CD4-positive, alpha-beta T cell treated with Interleukin-17A for 1 hour (primary cell): ENCODE results near the gene PTCSC3.

Experiments
- DNase-seq: peaks from one replicate; pipeline ENCODE4 v3.0.0-alpha.2; 2020

The PTCSC3 gene

GRCh38 chr14:36176524-36176923 lies at the start of gene PTCSC3:
TSS of gene PTCSC3 (minus strand) at chr14:36176722.
- DNase-seq = no peak

GRCh38 chr14:36226164-36226563 lies 49.6 kb upstream of the PTCSC3 start:
- no peak for DNase-seq

DNA sequence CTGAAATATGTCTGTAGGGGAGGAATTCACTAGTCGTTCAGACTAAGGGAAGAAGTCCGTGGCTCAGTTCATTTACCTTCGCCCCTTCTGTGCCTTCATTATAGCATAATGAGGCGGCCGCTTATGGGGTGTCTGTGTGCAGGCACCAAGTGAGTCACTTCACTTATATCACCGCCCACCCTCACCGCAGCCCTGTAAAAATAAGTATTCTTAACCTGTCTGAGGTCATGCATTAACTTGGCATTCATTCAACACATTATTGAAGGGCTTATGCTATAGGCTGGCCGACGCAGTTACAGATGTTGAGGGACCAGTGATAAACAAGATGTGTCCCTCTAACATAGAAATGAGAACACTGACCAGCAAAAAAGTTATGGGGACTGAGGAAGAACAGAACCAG lies 47.7 kb upstream of the PTCSC3 start:
- DNase-seq = no peak

GRCh38 chr14:36223558-36223957 lies 47.0 kb upstream of the PTCSC3 start:
- no peak for DNase-seq

DNA sequence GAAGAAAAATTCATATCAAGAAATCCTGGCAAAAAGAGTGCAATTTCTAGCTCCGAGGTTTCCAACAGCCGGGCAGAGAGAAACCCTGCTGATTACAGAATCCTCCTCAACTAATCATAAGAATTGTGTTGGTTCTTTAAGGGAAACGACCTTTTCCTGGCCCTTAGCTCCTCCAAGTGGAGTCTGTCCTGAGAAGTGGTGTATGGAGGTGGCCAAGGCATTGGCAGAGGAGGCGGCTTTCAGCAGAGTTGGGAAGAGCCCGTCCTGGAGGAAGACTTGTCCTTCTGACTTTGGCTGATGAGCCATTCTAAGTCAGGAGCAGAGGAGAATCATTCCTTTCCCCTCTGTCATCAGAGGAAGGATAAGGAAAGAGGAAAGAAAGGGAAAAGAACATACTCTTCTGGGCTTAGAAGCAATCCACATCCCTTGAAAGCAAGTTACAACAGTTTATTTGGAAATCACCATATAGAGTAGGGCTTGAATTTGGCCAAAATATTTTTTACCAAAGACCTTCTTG lies 46.5 kb upstream of the PTCSC3 start:
- DNase-seq = no peak

DNA sequence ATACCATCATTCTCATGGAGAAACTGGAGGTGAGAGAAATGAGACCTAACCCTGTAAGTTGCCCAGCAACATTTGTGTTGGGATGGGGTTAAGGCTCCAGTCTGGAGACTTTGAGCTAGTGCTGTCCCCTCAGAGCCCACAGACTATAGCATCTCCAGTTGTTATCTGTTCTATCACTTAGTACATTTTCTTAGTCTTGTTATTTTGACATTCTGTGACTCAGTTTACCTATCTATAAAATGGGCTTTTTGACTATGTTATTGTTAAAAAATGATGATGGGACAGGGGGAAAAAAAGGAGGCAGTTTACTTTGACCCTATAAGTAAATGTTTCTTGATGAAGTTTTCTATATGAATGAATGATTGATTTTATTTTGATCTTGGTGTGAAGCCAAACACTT lies 45.8 kb upstream of the PTCSC3 start:
- no peak for DNase-seq

GRCh38 chr14:36221112-36221511 lies 44.6 kb upstream of the PTCSC3 start:
- DNase-seq = no peak

DNA sequence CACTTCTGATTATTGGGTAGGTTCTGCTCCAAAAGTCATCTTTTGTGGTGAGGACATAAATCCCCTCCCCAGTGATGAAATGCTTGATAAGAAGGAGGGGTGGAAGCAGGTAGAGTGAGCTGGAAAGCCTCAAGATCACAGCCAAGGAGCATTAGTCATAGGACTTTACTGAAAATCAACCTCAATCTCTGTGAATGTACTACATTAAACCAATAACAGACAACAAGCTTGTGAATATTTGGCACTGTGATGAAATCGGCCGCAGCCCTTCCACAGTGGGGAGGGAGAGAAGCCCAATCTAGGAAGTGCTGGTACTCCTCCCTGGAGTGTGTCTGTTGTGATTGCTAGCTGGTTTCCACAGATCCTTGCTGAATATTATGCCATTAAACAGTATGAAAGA lies 41.2 kb upstream of the PTCSC3 start:
- DNase-seq = no peak

DNA sequence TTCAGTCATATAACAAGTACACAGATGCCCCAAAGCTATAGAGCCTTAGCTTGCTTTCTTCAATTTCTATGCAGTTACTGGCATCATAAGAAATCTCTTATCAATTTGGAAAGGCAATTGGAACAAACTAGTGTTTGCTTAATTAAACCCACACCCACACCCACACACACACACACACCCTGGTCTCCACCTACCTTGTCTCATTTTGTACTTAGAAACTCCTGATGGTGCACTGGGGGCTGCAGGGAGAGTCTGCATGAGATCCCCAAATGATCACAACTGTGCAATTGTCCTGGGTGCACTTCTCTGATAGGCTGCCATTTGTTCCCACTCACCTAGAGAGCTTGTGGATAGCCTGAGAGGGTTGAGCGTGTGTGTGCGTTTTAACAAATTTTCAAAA lies 40.5 kb upstream of the PTCSC3 start:
- DNase-seq = no peak

DNA sequence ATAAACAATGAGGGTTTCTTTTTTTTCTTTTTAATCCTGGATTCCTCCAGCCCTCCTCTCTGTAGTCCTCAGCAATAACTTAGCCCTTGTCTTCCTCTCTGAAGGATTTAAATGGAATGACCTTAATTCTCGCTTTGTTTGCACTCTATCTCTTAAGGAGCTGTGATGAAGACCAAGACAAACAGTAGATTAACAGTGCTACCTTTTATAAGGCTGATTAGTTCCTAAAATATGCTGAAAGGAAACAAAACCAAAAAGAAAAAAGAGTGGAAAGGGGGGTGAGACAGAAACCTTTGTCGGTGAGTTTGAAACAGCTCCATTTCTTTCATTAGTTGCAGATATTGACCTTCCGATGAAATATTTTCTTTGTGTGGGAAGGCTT lies 38.7 kb upstream of the PTCSC3 start:
- no peak for DNase-seq

DNA sequence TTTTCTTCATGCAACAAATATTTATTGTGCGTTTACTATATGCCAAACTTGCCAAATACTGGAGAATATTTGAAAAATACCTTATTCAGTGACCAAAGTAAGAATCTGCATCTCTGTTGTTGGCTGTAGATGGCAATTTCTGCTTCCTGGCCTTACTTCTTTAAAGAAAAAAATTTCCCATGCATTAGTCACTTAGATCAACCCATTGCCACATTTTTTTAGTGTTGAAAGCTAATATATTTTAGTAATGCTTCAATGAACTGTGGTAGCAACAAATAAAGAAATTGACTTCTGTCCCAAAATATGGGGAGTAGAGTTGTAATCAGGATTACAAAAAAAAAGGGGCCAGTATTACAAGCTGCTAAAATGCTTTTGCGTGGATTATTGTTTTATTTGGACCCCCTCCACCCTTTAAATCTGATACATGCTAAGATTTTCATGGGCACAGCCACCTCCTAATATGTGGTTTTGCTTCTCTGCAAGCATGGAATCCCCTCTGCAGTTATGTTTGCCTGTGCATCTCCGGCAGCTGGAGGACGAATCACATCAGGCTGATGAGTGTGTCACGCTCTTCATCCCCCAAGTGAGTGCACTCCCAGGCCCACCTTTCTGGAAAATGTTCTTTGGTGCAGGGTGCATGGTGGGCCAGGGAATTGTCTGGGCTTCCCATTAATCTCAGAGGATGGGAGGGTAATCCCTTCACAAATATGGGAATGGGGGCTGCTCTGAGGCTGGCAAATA lies 38.1 kb upstream of the PTCSC3 start:
- no peak for DNase-seq

DNA sequence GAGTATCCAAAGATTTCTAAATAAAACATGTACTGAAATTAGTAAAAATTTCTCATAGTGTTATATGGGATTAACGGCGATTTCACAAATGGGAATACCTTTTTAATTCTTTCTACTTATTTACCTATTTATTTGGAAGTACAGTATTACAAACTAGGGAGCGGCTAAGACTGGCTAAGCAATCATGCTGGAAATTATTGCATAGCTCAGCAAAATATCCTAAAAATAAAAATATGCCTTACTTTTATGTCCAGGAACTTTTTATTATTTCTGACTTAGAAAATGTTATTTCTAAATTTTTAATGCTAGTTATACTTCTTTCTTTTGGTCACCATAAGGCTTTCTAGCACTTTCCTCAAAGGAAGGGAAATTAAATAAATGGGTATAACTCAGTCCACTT lies 36.5 kb upstream of the PTCSC3 start:
- DNase-seq = no peak

GRCh38 chr14:36212577-36212976 lies 36.1 kb upstream of the PTCSC3 start:
- no peak for DNase-seq

GRCh38 chr14:36208690-36209278 lies 32.3 kb upstream of the PTCSC3 start:
- no peak for DNase-seq

DNA sequence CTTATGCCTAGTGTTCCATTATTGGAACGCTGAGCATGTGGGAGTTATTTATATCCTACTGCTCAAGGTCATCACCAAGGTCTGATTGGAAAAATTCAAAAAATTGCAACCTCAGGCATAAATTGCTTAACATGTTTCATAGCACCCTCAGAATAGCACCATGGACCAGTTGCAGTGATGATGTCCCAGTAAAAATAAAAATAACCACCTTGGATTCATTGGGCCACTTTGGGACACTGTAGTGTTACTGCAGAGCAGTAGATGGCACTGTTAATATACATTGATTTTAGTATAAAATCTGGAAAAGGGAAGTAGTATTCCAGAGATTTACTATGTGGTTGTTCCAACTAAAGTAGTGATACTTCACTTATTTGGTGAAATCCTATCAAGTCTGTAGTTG lies 31.0 kb upstream of the PTCSC3 start:
- no peak for DNase-seq

DNA sequence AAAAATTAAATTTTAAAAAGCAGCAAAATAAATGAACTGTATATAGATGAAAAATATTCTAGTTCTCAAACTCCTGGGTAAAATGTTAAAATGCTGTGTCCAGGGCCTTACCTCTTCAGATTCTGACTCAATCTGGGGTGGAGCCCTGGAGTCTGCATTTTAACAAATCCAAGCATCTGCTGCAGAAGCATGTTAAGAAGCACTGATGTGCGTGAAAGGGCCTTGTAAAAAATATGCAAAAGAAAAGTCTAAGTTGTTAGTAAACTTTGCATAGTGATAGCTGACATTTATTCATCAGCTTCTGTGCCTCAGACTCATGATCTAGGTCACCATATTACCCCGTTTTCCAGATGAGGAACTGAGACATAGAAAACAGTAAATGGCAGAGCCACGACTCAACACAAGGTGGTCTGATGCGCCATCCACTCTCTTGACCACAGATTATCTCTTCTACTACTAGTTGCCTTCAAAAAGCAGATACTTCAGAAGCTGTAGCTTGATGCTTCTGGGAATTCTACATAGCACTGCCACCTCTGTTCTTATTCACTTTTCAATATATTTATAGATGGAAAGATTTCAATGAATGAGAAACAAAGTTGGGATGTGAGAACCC lies 28.0 kb upstream of the PTCSC3 start:
- no peak for DNase-seq

DNA sequence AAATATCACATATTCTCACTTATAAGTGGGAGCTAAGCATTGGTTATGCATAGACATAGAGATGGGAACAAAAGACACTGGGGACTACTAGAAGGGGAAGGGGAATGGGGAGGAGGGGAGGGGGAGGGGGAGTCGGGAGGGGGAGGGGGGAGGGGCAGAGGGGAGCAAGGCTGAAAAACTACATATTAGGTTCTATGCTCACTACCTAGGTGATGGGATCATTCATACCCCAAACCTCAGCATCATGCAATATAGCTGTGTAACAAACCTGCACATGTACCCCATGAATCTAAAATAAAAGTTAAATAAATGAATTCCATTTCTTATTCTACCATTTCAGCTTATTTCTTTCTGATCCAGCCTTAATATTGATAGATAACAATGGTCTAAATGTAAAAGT lies 21.9 kb upstream of the PTCSC3 start:
- DNase-seq = no peak

DNA sequence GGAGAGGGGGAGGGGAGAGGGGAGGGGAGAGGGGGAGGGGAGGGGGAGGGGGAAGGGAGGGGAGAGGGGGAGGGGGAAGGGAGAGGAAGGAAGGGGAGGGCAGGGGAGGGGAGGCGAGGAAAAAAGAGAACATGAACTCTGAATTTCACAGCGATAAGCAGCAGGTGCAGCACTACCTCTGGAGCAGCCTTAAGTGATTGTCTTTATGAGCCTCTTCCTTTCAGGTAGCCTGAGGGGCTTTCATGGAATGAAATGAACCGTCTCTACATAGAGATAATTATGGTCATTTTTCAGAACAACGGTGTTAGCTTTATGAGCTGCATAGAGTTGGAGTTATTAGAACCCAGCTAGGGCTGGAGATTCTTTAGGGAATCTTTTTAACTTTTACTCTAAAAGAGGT lies 18.1 kb upstream of the PTCSC3 start:
- no peak for DNase-seq

GRCh38 chr14:36192530-36192929 lies 16.0 kb upstream of the PTCSC3 start:
- DNase-seq = no peak

- no peak for DNase-seq
Observed at GRCh38 chr14:36183402-36183801, 6.9 kb upstream of the PTCSC3 start.

DNA sequence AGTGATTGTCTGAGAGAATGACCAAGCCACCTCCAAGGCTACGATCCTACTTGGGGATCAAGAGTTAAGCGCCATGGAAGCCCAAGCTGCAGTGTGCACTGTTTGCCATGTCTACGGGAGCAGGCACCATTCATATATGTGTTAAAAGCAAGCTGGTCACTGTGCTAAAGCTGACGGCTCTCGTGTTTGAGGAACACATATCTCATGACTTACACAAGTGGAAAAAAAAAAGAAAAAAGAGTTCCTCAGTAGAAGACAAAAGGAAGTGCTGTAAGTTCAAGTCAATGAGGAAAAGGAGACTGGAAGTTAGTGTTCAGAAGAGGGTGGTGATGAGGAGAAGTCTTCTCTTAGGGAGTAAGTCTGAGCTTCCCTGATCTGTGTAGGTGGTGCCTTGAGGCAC lies 4.9 kb upstream of the PTCSC3 start:
- no peak for DNase-seq

DNA sequence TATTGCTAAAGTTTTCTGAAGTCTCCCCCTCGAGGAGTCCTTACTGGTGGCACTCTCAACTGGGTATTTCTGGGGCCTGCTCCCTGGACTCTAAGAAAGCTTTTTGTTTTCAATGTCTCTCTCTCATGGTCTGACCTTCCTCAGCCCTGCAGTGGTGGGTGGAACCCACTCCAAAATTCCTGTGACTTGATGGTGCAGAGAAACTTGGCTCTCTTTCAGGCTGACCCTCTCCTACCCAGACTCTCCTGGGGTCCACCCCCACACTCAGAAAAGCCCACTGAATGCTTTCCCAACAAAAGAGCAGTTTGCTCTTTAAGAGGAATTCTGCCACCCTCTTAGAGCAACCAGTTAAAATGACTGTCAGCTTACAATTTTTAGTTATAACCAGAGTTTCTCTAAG lies 967 bp upstream of the PTCSC3 start:
- no peak for DNase-seq

DNA sequence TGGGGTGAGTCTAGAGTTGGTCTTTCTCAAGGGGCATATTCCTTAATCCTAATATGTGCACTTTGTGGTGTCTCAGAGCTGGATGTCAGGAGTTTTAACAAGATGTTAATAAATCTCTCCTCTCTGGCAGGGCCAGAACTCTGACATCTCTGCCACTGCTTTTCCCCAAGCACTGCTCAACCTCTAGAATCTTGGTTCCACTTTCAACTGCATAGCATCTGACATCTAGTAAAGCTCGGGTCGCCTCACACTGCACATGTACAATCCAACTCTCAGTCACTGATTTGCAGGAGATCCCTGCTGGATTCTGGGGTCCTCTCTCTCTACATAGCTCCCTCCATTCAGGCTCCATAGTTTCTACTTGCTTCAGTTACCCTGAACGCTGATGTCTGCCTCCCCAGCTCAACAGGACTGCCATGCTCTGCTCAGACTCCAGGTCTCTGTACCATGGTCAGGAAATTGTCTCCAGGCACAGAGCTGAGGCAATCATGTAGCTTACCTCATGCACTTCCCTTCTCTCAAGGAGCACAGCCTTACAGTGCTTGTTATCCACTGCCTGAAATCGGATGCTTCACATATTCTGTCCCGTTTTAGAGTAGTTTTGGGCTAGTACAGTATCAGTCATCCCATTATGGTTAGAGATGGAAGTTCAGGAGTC lies 1.6 kb downstream of the PTCSC3 start:
- no peak for DNase-seq

DNA sequence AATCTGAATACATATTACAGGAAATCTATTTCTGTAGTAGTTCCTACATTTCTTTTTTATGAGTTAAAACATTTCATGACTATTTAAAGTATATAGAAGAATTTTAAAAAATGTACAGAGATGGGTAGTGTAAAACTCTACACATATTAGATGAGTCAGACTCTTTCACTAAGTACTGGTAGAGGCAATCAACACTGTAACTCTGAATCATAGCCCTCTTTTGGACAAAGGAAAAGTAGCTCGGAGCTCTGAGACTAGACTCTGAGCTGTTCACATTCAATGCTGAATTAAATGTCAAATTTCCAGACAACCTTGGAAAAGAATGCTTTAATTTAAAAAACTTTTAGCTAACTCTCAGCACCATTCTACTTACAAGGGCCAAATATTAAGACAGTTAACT lies 3.4 kb downstream of the PTCSC3 start:
- no peak for DNase-seq
